Fibroblast of mammary gland (primary cell): ENCODE results near the gene SLC7A14.

Experiments used
- DNase-seq: peaks from one replicate; pipeline ENCODE4 v3.0.0-alpha.2; 2010; ENCODE audit warnings: low read depth
- H3K4me3 ChIP-seq: 2 replicates; pipeline ENCODE4 v1.5.1; 2011; ENCODE audit warnings: low read depth, mild to moderate bottlenecking, low read length, moderate library complexity; ENCODE audit not compliant: control insufficient read depth
- CTCF ChIP-seq: conservative IDR thresholded peaks from 2 replicates; pipeline ENCODE4 v1.5.1; 2011; ENCODE audit warnings: low read depth, low read length, inconsistent platforms; ENCODE audit not compliant: control insufficient read depth, insufficient read depth

Gene SLC7A14

GRCh38 chr3:170497207-170498095, 88.4 kb downstream of the SLC7A14 start:
- TF ChIP-seq CTCF, result no peak
- no peak overlapping the region for H3K4me3 ChIP-seq
- DNase-seq, result no peak

- no peak overlapping the region for H3K4me3 ChIP-seq
- no peak for DNase-seq
- TF ChIP-seq CTCF, result no peak
These were observed 89.1 kb downstream of the SLC7A14 start for GRCh38 chr3:170496868-170497140.

- no peak for DNase-seq
- H3K4me3 ChIP-seq, result no peak overlapping the region
- no peak for TF ChIP-seq CTCF
These were observed 89.6 kb downstream of the SLC7A14 start for GRCh38 chr3:170496026-170496867.

GRCh38 chr3:170494766-170495165, 91.1 kb downstream of the SLC7A14 start:
- DNase-seq, result peak; percentile 81
- no peak overlapping the region for H3K4me3 ChIP-seq
- no peak for TF ChIP-seq CTCF

GRCh38 chr3:170493712-170494182, 92.1 kb downstream of the SLC7A14 start:
- peak; percentile 94 for DNase-seq
- TF ChIP-seq CTCF, result no peak
- no peak overlapping the region for H3K4me3 ChIP-seq

- DNase-seq, result no peak
- no peak overlapping the region for H3K4me3 ChIP-seq
- TF ChIP-seq CTCF, result no peak
These were observed 94.0 kb downstream of the SLC7A14 start for GRCh38 chr3:170491901-170492300.
